ENCODE data around the gene DPYSL4.

Gene DPYSL4

GRCh38 chr10:132186488-132187429 lies at the start of gene DPYSL4:
Gene DPYSL4 (plus strand): TSS chr10:132186948. CDS start chr10:132187064, 116 bp downstream.
- DNase-seq (ENCODE audit: low read depth): no peak

- DNase-seq (ENCODE audit: low read depth): no peak
Measured at GRCh38 chr10:132137111-132138072, 49.4 kb upstream of the DPYSL4 start.

- no peak for DNase-seq (ENCODE audit: low read depth)
Measured at GRCh38 chr10:132138133-132138532, 48.6 kb upstream of the DPYSL4 start.

DNA sequence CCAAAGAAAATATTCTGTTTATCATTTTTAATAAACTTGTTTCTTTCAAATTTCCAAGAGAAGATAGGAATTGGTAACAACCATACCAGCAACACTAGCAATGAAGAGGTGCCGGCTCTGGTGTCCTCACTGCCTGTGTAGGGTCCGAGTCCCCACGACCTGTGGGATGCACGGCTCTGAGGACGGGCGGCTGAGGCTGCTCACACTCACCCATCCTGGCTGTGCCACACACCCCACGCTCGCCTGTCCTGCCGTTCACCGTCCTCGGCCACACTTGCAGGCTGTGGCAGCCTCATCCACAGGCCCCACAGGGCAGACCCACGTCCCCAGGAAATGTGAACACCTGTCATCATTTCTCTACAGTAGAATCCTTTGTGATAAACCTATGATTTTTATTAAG lies 48.2 kb upstream of the DPYSL4 start:
- no peak for DNase-seq (ENCODE audit: low read depth)

GRCh38 chr10:132139526-132139925 lies 47.2 kb upstream of the DPYSL4 start:
- no peak for DNase-seq (ENCODE audit: low read depth)

DNA sequence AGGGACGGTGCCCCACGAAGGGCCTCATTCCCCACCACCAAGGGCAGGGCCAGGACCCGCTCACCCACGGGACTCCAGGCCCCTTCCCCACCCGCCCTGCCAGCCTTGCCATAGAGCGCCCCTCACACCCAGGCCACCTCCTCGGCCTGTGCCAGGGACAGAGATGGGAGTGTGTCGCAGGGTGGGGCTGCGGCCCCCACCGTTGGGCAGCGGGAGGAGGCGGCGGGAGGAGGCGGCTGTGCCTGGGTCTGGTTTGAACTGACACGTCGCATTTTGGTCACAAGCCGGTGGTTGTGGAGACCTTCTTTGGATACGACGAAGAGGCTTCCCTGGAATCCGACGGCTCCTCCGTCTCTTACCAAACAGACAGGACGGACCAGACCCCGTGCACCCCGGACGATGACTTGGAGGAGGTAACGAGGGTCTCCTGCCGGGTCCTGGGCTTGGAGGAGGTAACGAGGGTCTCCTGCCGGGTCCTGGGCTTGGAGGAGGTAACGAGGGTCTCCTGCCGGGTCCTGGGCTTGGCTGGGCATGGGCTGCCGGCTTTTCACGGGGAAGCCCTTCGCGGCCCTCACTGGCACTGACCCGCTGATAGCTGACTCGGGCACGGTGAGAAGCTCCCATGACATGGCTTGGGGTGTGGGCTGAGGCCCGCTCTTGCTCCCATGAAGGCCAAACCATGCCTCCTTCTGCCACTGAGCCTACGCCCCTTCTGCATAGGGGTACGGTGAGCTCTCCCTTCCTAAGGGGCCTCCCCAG lies 46.4 kb upstream of the DPYSL4 start:
- no peak for DNase-seq (ENCODE audit: low read depth)

GRCh38 chr10:132141076-132141475 lies 45.7 kb upstream of the DPYSL4 start:
- no peak for DNase-seq (ENCODE audit: low read depth)

- DNase-seq (ENCODE audit: low read depth): no peak
Measured at GRCh38 chr10:132141526-132142395, 45.0 kb upstream of the DPYSL4 start.

- DNase-seq (ENCODE audit: low read depth): peak; percentile 5
Measured at GRCh38 chr10:132142396-132143161, 44.2 kb upstream of the DPYSL4 start.

DNA sequence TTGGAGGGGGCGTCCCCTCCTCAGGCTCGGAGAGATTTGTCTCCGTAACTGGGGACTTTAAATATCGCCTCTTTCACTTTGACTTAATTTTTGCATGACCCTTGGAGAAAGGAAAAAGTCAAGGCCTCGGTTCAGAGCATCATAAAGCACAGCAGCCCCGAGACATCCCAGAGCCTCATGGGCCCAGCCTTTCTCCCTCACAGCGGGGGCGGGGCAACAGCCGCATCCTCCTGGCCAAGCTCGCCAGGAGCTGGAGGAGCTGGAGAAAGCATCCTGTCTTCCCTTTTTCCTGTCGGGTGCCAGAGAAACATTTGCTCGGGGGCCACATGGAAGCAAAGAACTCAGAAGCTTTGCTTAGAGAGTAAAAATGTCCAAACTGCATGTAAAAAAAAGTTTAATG lies 43.6 kb upstream of the DPYSL4 start:
- no peak for DNase-seq (ENCODE audit: low read depth)

DNA sequence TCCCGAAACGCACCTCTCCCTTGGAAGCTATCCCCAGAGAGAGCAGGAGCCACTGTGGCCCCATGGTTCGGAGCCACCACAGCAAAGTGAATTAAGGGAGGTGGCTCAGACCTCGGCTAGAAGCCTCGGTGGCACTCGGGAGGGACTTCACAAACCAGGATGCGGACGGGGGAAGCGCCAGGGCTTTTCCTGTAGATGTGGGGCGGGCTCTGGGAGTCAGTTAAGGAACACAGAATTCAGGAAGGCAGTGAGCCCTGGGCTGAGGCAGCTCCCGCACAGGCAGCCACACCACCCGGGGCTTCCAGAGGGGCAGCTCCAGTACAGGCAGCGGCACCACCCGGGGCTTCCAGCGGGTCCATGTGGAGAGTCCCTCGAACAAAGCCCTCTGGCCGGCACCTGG lies 42.7 kb upstream of the DPYSL4 start:
- DNase-seq (ENCODE audit: low read depth): no peak

- no peak for DNase-seq (ENCODE audit: low read depth)
Measured at GRCh38 chr10:132145002-132145401, 41.7 kb upstream of the DPYSL4 start.

DNA sequence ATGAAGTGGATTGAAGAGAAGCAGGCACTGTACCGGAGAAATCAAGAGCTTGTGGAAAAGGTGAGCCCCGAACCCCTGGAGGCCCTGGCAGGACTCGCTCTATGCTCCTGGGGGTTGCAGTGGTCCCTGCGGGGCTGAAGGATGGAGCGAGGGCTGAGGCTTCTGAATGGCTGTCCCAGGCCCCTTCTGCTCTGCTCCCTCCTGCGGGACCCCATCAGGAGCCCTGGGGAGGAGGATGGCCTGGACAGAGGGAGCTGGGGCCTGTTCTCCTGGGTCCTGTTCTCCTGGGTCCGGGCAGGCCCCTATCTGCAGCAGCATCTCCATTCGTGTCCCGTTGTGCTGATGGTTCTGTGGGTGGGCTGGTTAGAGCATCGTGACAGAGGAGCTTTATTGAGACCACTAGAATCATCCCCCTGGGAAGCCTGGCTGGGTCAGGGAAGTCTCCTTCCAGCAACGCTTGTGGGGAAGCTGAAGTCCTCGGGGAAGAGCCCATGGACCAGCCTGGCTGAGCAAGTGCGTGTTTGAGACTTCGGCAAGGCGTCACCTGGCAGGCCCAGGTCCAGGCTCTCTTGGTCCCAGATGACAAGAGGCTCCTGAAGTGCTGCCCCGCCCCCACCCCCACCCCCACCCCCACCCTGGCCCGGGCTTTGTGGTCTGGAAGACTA lies 41.1 kb upstream of the DPYSL4 start:
- no peak for DNase-seq (ENCODE audit: low read depth)

DNA sequence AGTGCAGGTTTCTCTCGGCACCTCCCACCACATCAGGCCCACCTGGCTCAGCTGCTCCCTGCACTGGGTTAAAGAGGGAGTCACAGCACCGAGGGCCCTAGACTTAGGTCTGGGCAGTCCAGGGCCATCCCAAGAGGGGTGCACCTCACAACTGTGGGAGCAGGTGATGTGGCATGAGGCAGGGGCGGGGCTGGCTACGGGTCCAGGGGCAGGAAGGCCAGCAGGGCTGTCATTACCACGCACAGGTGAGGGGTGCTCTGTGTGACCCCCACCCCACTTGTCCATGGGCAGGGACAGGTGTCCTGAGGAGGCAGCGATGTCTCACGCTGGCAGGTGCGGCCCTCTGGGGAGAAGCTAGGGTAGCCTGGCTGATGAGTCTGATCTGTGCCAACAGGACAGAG lies 40.5 kb upstream of the DPYSL4 start:
- no peak for DNase-seq (ENCODE audit: low read depth)

DNA sequence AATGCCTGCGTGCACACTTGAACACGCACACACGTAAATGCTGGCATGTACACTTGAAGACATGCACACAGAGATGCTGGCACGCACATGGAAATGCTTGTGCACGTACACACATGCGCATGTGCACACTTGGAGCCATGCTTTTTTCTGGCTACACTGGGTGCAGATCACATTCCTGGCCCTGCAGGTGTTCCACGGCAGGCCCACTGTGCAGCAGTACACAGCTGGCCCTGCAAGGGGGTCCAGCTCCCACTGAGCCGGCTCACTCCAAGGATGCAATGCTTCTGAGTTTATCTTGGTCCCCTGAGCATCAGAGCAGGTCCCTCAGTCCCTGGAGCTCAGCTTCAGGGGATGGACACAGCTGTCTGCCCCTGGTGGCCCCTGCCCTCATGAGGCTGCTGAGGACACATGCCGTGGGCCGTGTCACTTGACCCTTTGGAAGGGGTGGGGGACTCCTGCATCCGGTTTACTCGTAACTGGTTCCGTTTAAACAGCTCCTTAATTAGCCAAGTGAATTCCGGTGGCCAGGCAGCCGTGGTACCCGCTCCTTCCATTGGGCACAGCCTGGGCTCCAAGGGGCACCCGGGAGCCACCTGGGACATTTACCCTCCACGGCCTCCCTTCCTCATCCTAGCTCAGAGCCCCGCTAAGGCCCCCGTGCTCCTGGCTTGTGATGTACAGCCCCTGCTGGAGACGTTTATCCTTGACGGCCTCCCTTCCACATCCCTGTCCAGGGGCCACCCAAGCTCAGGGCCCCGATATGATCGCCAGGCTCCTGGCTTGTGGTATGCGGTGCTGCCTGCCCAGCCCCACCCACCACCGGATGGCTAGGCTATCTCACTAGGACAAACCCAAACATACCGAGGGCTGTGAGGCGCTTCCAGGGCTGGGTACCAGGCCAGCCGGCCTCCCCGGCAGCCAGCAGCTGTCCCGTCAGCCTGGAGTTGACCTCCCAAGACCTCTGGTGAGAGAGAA lies 39.5 kb upstream of the DPYSL4 start:
- DNase-seq (ENCODE audit: low read depth): no peak

GRCh38 chr10:132148261-132149251 lies 38.2 kb upstream of the DPYSL4 start:
- no peak for DNase-seq (ENCODE audit: low read depth)

DNA sequence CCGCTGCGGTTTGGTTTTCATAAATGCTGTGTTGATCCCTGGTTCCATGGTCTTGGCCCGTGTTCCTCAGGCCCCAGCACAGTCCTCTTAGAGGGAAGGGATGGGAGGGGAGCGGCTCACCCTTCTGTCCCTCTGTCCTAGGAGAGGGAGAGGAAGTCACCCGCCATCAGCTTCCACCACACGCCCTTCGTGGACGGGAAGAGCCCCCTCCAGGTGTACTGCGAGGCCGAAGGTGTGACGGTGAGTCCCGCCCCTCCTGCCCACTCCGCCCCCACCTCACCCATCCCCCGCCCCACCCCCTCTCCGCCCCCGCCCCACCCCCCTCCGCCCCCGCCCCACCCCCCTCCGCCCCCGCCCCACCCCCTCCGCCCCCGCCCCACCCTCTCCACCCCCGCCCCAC lies 37.5 kb upstream of the DPYSL4 start:
- no peak for DNase-seq (ENCODE audit: low read depth)

Data from iris pigment epithelial cell (primary cell).